Calu3 (cell line): ENCODE data around the gene RNF31. TPM values are rescaled to one million over a fixed set of nuclear protein-coding genes. Genes with fewer than 3 reads are reported as not detected.
"Not testable (repeated sequence)": the region's sequence is repeated elsewhere in the genome, so short reads cannot be mapped to it uniquely, and the experiment has no call there.

Source experiments
- BruUV-seq: library from RNA; stranded (reverse); fragments of 400-500 nt; replicated peaks from 2 replicates; lab custom pipeline; 2021; lab: Mats Ljungman, UMichigan
- CTCF ChIA-PET: fragments of 300-600 bp; sonication (Branson Sonifier 250); formaldehyde crosslinking; loops from one replicate; lab custom pipeline; 2022; ENCODE audit warnings: antibody characterized with exemption; lab: Charles Lee
- DNase-seq: peaks from one replicate; pipeline ENCODE4 v3.0.0; 2022
- H3K27ac Mint-ChIP-seq: one replicate; pipeline ENCODE4 v1.8.0; 2022; ENCODE audit warnings: mixed read lengths; ENCODE audit not compliant: unreplicated experiment
- H3K27me3 Mint-ChIP-seq: one replicate; pipeline ENCODE4 v1.8.0; 2022; ENCODE audit warnings: mixed read lengths; ENCODE audit not compliant: unreplicated experiment
- H3K36me3 Mint-ChIP-seq: one replicate; pipeline ENCODE4 v1.8.0; 2022; ENCODE audit warnings: mild to moderate bottlenecking, moderate library complexity, mixed read lengths; ENCODE audit not compliant: insufficient read depth, unreplicated experiment
- H3K4me1 Mint-ChIP-seq: one replicate; pipeline ENCODE4 v1.8.0; 2022; ENCODE audit warnings: mild to moderate bottlenecking, low read depth, mixed read lengths; ENCODE audit not compliant: unreplicated experiment
- H3K4me3 Mint-ChIP-seq: one replicate; pipeline ENCODE4 v1.8.0; 2022; ENCODE audit warnings: mild to moderate bottlenecking, low read depth, moderate library complexity, mixed read lengths; ENCODE audit not compliant: unreplicated experiment
- H3K9me3 Mint-ChIP-seq: one replicate; pipeline ENCODE4 v1.8.0; 2022; ENCODE audit warnings: low read depth, mixed read lengths; ENCODE audit not compliant: unreplicated experiment
- intact Hi-C: fragments of 100-400 bp; cut with micrococcal nuclease; formaldehyde crosslinking; loops from one replicate; pipeline ENCODE4 v1.10.0; 2022; ENCODE audit not compliant: unreplicated experiment
- total RNA-seq: library from RNA; stranded (reverse); gene quantifications from 2 replicates; pipeline ENCODE4 v1.2.3, GENCODE V29; 2022
- TF ChIP-seq, protein P1 (sequence below): fragments of 200-600 bp; IDR thresholded peaks from one replicate; pipeline ENCODE4 v1.8.0; 2022; ENCODE audit warnings: antibody characterized with exemption; ENCODE audit not compliant: unreplicated experiment

RNF31 gene
- total RNA-seq, 1 experiment from 2014 or later = 103 TPM

DNA sequence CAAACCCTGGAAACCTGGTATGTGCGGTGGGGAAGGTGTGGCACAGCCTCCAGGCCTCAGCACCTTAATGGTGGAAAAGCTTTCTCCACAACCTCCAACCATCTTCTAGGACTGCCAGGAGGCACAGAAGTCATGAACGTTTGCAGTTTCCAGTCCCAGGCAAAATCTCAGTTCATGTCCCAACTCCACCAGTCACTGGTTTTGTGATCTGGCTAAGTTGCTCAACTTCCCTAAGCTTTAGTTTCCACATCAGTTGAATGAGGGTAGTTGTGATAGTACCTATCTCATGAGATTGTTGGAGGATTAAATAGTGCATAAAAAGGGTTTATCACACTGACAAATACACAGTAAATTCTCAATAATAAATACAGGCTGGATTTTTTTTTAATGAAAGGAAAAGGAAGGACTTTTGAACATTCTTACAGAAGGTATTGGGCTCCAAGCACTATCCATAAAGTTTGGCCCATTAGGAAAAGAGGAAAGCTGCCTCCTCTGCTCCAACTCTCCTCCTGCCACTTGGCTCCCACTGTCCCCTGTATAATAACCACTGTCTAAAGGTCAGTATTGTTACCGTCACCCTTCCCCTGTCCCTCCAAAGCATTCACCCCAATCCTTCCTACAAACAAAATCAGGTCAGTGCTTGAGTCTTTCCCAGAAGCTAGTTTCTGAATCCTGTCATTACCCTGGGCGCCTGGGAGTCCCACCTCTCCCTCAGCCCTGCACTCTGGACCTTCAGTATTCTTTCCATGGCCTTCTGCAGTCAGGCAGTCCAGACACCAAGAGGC, 46.9 kb upstream of the RNF31 start:
- H3K27me3 Mint-ChIP-seq = no peaks in the 10 kb centered on the region
- no peak overlapping the region for H3K27ac Mint-ChIP-seq
- intact Hi-C loops = no loop called here
- peaks cover 4% of the 10 kb centered on the region for H3K4me1 Mint-ChIP-seq
- H3K36me3 Mint-ChIP-seq = peaks cover 58% of the 10 kb centered on the region
- no TSS peak for BruUV-seq
- H3K4me3 Mint-ChIP-seq = no peak overlapping the region
- no peak for DNase-seq
- no peaks in the 10 kb centered on the region for H3K9me3 Mint-ChIP-seq
- CTCF ChIA-PET = no interaction called here
- TF ChIP-seq, protein P1, sequence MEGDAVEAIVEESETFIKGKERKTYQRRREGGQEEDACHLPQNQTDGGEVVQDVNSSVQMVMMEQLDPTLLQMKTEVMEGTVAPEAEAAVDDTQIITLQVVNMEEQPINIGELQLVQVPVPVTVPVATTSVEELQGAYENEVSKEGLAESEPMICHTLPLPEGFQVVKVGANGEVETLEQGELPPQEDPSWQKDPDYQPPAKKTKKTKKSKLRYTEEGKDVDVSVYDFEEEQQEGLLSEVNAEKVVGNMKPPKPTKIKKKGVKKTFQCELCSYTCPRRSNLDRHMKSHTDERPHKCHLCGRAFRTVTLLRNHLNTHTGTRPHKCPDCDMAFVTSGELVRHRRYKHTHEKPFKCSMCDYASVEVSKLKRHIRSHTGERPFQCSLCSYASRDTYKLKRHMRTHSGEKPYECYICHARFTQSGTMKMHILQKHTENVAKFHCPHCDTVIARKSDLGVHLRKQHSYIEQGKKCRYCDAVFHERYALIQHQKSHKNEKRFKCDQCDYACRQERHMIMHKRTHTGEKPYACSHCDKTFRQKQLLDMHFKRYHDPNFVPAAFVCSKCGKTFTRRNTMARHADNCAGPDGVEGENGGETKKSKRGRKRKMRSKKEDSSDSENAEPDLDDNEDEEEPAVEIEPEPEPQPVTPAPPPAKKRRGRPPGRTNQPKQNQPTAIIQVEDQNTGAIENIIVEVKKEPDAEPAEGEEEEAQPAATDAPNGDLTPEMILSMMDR = no peak

- Mint-ChIP-seq H3K4me3 (no peak overlapping the region), H3K9me3 (no peaks in the 10 kb centered on the region), H3K27me3 (no peaks in the 10 kb centered on the region), H3K36me3 (peaks cover 53% of the 10 kb centered on the region), H3K27ac (no peak overlapping the region), H3K4me1 (no peaks in the 10 kb centered on the region)
- CTCF ChIA-PET = no interaction called here
- BruUV-seq = no TSS peak
- intact Hi-C loops = no loop called here
- no peak for DNase-seq
- TF ChIP-seq, protein P1 = no peak
Observed at GRCh38 chr14:24100982-24101494, 46.3 kb upstream of the RNF31 start.

- intact Hi-C loops = no loop called here
- TF ChIP-seq, protein P1 = no peak
- no peak overlapping the region for H3K27ac Mint-ChIP-seq
- H3K4me3 Mint-ChIP-seq = no peak overlapping the region
- no TSS peak for BruUV-seq
- no peak for DNase-seq
- H3K9me3 Mint-ChIP-seq = no peaks in the 10 kb centered on the region
- no peaks in the 10 kb centered on the region for H3K4me1 Mint-ChIP-seq
- H3K36me3 Mint-ChIP-seq = peaks cover 52% of the 10 kb centered on the region
- CTCF ChIA-PET = interaction anchor here (1.7 kb wide), 1 partner anchor 9 kb away, joined by 4 read pairs; the partner anchor contains the start of gene PCK2
- H3K27me3 Mint-ChIP-seq = no peaks in the 10 kb centered on the region
Observed at GRCh38 chr14:24102357-24103048, 44.8 kb upstream of the RNF31 start.

DNA sequence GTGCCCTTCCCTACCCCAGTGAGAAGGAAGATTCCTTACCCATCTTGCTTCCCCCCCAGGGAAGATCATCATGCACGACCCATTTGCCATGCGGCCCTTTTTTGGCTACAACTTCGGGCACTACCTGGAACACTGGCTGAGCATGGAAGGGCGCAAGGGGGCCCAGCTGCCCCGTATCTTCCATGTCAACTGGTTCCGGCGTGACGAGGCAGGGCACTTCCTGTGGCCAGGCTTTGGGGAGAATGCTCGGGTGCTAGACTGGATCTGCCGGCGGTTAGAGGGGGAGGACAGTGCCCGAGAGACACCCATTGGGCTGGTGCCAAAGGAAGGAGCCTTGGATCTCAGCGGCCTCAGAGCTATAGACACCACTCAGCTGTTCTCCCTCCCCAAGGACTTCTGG, 43.8 kb upstream of the RNF31 start:
- no peaks in the 10 kb centered on the region for H3K27me3 Mint-ChIP-seq
- no peak overlapping the region for H3K4me3 Mint-ChIP-seq
- DNase-seq = no peak
- H3K27ac Mint-ChIP-seq = no peak overlapping the region
- H3K4me1 Mint-ChIP-seq = no peaks in the 10 kb centered on the region
- peaks cover 44% of the 10 kb centered on the region for H3K36me3 Mint-ChIP-seq
- TF ChIP-seq, protein P1 = no peak
- no TSS peak for BruUV-seq
- CTCF ChIA-PET = interaction anchor here (0.6 to 1.7 kb wide), 2 partner anchors 10 to 1279 kb away, joined by 4 to 6 read pairs; partner anchors contain the start of gene PCK2
- no peaks in the 10 kb centered on the region for H3K9me3 Mint-ChIP-seq
- intact Hi-C loops = no loop called here

- H3K4me3 Mint-ChIP-seq, H3K9me3 Mint-ChIP-seq, BruUV-seq, intact Hi-C loops, H3K27me3 Mint-ChIP-seq, H3K4me1 Mint-ChIP-seq, H3K27ac Mint-ChIP-seq, DNase-seq, CTCF ChIA-PET: not testable (repeated sequence)
- peaks cover 33% of the 10 kb centered on the region for H3K36me3 Mint-ChIP-seq
Observed at GRCh38 chr14:24105609-24106239, 41.6 kb upstream of the RNF31 start.
